Stimulated activated CD8-positive, alpha-beta memory T cell treated with anti-CD3 and anti-CD28 coated beads, Interleukin-15, amount 100 ng/mL, for 1 hour (primary cell): ENCODE measurements around the gene FTO.

ENCODE experiments used
- DNase-seq: peaks from one replicate; pipeline ENCODE4 v3.0.0-alpha.2; 2020; ENCODE audit warnings: low read depth

Gene FTO

GRCh38 chr16:53936052-53936451 is 232.1 kb downstream of the FTO start:
- DNase-seq, result no peak

- no peak for DNase-seq
Observed at GRCh38 chr16:53936529-53936928, 232.6 kb downstream of the FTO start.

GRCh38 chr16:53937161-53937880 is 233.4 kb downstream of the FTO start:
- no peak for DNase-seq

- DNase-seq, result no peak
Observed at GRCh38 chr16:53944025-53944424, 240.1 kb downstream of the FTO start.

- DNase-seq, result no peak
Observed at GRCh38 chr16:53945996-53946395, 242.0 kb downstream of the FTO start.

- DNase-seq, result no peak
Observed at GRCh38 chr16:53946746-53947386, 242.9 kb downstream of the FTO start.

- no peak for DNase-seq
Observed at GRCh38 chr16:53947642-53948041, 243.7 kb downstream of the FTO start.

GRCh38 chr16:53948326-53948725 is 244.4 kb downstream of the FTO start:
- no peak for DNase-seq

- no peak for DNase-seq
Observed at GRCh38 chr16:53948734-53949430, 244.9 kb downstream of the FTO start.

- no peak for DNase-seq
Observed at GRCh38 chr16:53949715-53950410, 245.9 kb downstream of the FTO start.

GRCh38 chr16:53950677-53951076 is 246.7 kb downstream of the FTO start:
- DNase-seq, result no peak

- DNase-seq, result no peak
Observed at GRCh38 chr16:53952215-53953208, 248.6 kb downstream of the FTO start.

- no peak for DNase-seq
Observed at GRCh38 chr16:53953336-53953735, 249.4 kb downstream of the FTO start.

- no peak for DNase-seq
Observed at GRCh38 chr16:53955221-53955875, 251.4 kb downstream of the FTO start.

- DNase-seq, result no peak
Observed at GRCh38 chr16:53958341-53958880, 254.5 kb downstream of the FTO start.

GRCh38 chr16:53960050-53960812 is 256.3 kb downstream of the FTO start:
- DNase-seq, result no peak

- no peak for DNase-seq
Observed at GRCh38 chr16:53960954-53961616, 257.1 kb downstream of the FTO start.

- DNase-seq, result no peak
Observed at GRCh38 chr16:53962041-53962440, 258.1 kb downstream of the FTO start.

- no peak for DNase-seq
Observed at GRCh38 chr16:53964145-53964790, 260.3 kb downstream of the FTO start.
